Measurements from ENCODE around the gene VMO1. TPM values are rescaled to one million over a fixed set of nuclear protein-coding genes. Genes with fewer than 3 reads are reported as not detected.

VMO1 gene
- total and polyA plus RNA-seq, 9 of the 15 experiments (the other 6 are each of a cell fraction or from before 2014, with no cell fraction given): 0.31 TPM; not detected in 8

DNA sequence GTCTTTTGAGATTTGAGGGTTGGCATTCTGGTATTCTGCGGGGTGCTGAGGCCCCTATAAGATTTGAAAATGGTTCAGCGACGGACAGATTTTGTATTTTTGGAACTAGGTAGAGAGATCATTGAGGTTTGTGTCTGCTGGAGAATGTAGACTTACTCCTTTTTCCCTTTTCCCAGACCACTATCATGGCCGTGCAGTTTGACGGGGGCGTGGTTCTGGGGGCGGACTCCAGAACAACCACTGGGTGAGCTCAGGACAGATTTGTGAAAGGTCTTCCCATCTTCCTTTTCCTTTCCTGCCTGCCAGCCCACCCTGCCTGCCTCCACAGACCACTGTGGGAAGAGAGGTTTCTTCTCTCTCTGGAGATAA, 10.4 kb upstream of the VMO1 start (continued):
- TF ChIP-seq ZNF551 (CRISPR knock-in tag; IDR thresholded peaks at IDR 0.05) (no peak), ZNF121 (CRISPR knock-in tag; conservative IDR thresholded peaks at IDR 0.05) (no peak), FIP1L1 (IDR thresholded peaks at IDR 0.05; ENCODE audit: low read depth, low read length, poor library complexity, severe bottlenecking) (no peak), EGR1 (conservative IDR thresholded peaks at IDR 0.05) (peak; percentile 62)
- TF ChIP-seq, protein P1, sequence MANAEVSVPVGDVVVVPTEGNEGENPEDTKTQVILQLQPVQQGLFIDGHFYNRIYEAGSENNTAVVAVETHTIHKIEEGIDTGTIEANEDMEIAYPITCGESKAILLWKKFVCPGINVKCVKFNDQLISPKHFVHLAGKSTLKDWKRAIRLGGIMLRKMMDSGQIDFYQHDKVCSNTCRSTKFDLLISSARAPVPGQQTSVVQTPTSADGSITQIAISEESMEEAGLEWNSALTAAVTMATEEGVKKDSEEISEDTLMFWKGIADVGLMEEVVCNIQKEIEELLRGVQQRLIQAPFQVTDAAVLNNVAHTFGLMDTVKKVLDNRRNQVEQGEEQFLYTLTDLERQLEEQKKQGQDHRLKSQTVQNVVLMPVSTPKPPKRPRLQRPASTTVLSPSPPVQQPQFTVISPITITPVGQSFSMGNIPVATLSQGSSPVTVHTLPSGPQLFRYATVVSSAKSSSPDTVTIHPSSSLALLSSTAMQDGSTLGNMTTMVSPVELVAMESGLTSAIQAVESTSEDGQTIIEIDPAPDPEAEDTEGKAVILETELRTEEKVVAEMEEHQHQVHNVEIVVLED (CRISPR knock-in tag; IDR thresholded peaks at IDR 0.05): no peak
- TF ChIP-seq, protein P2, sequence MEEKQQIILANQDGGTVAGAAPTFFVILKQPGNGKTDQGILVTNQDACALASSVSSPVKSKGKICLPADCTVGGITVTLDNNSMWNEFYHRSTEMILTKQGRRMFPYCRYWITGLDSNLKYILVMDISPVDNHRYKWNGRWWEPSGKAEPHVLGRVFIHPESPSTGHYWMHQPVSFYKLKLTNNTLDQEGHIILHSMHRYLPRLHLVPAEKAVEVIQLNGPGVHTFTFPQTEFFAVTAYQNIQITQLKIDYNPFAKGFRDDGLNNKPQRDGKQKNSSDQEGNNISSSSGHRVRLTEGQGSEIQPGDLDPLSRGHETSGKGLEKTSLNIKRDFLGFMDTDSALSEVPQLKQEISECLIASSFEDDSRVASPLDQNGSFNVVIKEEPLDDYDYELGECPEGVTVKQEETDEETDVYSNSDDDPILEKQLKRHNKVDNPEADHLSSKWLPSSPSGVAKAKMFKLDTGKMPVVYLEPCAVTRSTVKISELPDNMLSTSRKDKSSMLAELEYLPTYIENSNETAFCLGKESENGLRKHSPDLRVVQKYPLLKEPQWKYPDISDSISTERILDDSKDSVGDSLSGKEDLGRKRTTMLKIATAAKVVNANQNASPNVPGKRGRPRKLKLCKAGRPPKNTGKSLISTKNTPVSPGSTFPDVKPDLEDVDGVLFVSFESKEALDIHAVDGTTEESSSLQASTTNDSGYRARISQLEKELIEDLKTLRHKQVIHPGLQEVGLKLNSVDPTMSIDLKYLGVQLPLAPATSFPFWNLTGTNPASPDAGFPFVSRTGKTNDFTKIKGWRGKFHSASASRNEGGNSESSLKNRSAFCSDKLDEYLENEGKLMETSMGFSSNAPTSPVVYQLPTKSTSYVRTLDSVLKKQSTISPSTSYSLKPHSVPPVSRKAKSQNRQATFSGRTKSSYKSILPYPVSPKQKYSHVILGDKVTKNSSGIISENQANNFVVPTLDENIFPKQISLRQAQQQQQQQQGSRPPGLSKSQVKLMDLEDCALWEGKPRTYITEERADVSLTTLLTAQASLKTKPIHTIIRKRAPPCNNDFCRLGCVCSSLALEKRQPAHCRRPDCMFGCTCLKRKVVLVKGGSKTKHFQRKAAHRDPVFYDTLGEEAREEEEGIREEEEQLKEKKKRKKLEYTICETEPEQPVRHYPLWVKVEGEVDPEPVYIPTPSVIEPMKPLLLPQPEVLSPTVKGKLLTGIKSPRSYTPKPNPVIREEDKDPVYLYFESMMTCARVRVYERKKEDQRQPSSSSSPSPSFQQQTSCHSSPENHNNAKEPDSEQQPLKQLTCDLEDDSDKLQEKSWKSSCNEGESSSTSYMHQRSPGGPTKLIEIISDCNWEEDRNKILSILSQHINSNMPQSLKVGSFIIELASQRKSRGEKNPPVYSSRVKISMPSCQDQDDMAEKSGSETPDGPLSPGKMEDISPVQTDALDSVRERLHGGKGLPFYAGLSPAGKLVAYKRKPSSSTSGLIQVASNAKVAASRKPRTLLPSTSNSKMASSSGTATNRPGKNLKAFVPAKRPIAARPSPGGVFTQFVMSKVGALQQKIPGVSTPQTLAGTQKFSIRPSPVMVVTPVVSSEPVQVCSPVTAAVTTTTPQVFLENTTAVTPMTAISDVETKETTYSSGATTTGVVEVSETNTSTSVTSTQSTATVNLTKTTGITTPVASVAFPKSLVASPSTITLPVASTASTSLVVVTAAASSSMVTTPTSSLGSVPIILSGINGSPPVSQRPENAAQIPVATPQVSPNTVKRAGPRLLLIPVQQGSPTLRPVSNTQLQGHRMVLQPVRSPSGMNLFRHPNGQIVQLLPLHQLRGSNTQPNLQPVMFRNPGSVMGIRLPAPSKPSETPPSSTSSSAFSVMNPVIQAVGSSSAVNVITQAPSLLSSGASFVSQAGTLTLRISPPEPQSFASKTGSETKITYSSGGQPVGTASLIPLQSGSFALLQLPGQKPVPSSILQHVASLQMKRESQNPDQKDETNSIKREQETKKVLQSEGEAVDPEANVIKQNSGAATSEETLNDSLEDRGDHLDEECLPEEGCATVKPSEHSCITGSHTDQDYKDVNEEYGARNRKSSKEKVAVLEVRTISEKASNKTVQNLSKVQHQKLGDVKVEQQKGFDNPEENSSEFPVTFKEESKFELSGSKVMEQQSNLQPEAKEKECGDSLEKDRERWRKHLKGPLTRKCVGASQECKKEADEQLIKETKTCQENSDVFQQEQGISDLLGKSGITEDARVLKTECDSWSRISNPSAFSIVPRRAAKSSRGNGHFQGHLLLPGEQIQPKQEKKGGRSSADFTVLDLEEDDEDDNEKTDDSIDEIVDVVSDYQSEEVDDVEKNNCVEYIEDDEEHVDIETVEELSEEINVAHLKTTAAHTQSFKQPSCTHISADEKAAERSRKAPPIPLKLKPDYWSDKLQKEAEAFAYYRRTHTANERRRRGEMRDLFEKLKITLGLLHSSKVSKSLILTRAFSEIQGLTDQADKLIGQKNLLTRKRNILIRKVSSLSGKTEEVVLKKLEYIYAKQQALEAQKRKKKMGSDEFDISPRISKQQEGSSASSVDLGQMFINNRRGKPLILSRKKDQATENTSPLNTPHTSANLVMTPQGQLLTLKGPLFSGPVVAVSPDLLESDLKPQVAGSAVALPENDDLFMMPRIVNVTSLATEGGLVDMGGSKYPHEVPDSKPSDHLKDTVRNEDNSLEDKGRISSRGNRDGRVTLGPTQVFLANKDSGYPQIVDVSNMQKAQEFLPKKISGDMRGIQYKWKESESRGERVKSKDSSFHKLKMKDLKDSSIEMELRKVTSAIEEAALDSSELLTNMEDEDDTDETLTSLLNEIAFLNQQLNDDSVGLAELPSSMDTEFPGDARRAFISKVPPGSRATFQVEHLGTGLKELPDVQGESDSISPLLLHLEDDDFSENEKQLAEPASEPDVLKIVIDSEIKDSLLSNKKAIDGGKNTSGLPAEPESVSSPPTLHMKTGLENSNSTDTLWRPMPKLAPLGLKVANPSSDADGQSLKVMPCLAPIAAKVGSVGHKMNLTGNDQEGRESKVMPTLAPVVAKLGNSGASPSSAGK (IDR thresholded peaks at IDR 0.05): no peak
